ENCODE measurements around the gene CYP3A7.

CYP3A7 gene

DNA sequence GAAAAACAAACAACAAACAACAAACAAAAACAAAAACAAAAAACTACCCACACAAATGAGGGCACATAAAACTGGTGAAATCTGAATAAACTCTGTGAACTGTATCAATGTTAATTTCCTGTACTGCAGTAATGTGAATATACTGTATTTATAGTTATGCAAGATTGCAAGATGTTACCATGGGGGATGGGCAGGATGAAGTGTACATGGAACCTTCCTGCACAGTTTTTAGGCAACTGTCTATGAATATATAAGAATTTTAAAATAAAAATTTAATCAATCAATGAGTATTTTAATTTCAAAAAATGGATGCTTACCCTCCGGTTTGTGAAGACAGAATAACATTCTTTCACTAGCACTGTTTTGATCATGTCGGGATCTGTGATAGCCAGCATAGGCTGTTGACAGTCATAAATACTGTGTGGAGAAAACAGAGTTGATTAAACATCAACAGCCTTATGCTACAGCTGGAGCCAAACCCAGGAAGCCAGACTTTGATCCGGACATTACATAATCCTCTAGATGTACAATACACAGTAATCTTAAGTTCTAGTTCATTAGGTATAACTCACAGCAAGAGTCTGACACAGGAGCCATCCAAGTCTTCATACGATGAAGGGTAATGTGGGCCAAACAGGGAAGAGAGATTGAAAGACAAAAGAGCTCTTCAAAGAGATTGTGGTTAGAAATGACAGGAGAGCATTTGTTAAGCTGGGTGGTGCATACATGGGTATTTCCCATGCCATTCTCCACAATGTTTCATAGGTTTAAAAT lies 14.8 kb downstream of the CYP3A7 start:
- H2AFZ ChIP-seq (ENCODE audit: low read depth, low read length) = no peak overlapping the region
- H3K27ac ChIP-seq (ENCODE audit: low read length) = no peak overlapping the region
- H3K4me2 ChIP-seq (ENCODE audit: low read length) = no peak overlapping the region

GRCh38 chr7:99713995-99714570 lies 20.9 kb downstream of the CYP3A7 start:
- Histone ChIP-seq H3K79me2 (ENCODE audit: low read length) (no peaks in the 10 kb centered on the region), H3K27me3 (ENCODE audit: low read depth, low read length) (no peaks in the 10 kb centered on the region; the same call in 1 of the 2 replicates), H3K36me3 (replicated peaks; ENCODE audit: low read depth, low read length) (no peaks in the 10 kb centered on the region), H2AFZ (ENCODE audit: low read depth, low read length) (no peak overlapping the region), H3K27ac (ENCODE audit: low read length) (no peak overlapping the region), H3K9ac (ENCODE audit: low read length) (no peak overlapping the region), H3K9me3 (ENCODE audit: insufficient read depth, low read length) (no peaks in the 10 kb centered on the region), H3K4me1 (ENCODE audit: low read length) (no peaks in the 10 kb centered on the region), H3K4me2 (ENCODE audit: low read length) (no peak overlapping the region), H4K20me1 (ENCODE audit: insufficient read depth, low read length) (no peaks in the 10 kb centered on the region), H3K4me3 (ENCODE audit: low read length) (no peak overlapping the region)
- TF ChIP-seq CTCF (IDR thresholded peaks at IDR 0.05; ENCODE audit: low read depth, low read length) = no peak
- TF ChIP-seq EZH2phosphoT487 (IDR thresholded peaks at IDR 0.05; ENCODE audit: low read depth) = no peak

More for the DNA sequence above, 14.8 kb downstream of the CYP3A7 start:
- Histone ChIP-seq H3K9me3 (ENCODE audit: insufficient read depth, low read length) (no peaks in the 10 kb centered on the region), H3K27me3 (ENCODE audit: low read depth, low read length) (no peaks in the 10 kb centered on the region; the same call in none of the 2 replicates), H3K36me3 (replicated peaks; ENCODE audit: low read depth, low read length) (no peaks in the 10 kb centered on the region), H4K20me1 (ENCODE audit: insufficient read depth, low read length) (no peaks in the 10 kb centered on the region), H3K4me1 (ENCODE audit: low read length) (no peaks in the 10 kb centered on the region), H3K79me2 (ENCODE audit: low read length) (no peaks in the 10 kb centered on the region), H3K4me3 (ENCODE audit: low read length) (no peak overlapping the region), H3K9ac (ENCODE audit: low read length) (no peak overlapping the region)
- TF ChIP-seq EZH2phosphoT487 (IDR thresholded peaks at IDR 0.05; ENCODE audit: low read depth) (no peak), CTCF (IDR thresholded peaks at IDR 0.05; ENCODE audit: low read depth, low read length) (no peak)

DNA sequence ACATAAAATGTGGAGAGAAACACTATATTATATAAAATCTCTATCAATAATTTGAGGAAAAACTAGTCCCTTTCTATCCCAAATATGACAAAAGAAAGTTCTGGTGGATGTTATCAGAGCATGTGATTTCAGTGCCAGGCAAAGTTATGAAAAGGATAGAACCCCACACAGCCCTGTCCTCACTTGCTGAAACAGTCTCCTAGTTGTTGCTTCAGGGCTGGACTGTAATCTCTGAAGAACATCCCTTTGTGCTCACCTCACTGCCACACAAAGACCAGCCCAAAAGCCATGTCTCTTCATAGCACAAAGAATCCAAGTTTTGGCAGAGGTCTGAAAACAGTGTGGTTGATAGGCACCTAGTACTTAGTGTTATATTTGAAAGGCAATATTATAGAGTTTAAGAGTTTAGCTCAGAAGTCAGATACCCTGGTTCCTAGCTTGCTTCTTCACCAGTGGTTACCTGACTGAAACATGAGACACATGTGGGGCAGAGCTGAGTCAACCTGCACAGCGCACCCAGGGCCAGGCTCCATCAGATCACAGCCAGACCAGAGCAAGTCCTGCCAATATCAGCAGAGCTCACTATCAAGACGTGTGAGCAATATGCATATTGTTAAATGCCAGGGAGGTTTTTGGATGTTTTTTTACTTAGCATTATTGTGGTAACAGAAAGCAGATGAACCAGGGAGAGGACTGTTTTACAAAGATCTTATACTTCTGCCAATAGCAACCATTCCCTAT lies 25.0 kb downstream of the CYP3A7 start:
- Histone ChIP-seq H3K9ac (ENCODE audit: low read length) (no peak overlapping the region), H3K27ac (ENCODE audit: low read length) (no peak overlapping the region), H2AFZ (ENCODE audit: low read depth, low read length) (no peak overlapping the region), H3K4me1 (ENCODE audit: low read length) (no peaks in the 10 kb centered on the region), H3K9me3 (ENCODE audit: insufficient read depth, low read length) (no peaks in the 10 kb centered on the region), H4K20me1 (ENCODE audit: insufficient read depth, low read length) (no peaks in the 10 kb centered on the region), H3K79me2 (ENCODE audit: low read length) (no peaks in the 10 kb centered on the region), H3K27me3 (ENCODE audit: low read depth, low read length) (no peaks in the 10 kb centered on the region), H3K4me3 (ENCODE audit: low read length) (no peak overlapping the region), H3K36me3 (replicated peaks; ENCODE audit: low read depth, low read length) (no peaks in the 10 kb centered on the region), H3K4me2 (ENCODE audit: low read length) (no peak overlapping the region)
- no peak for TF ChIP-seq EZH2phosphoT487 (IDR thresholded peaks at IDR 0.05; ENCODE audit: low read depth)
- TF ChIP-seq CTCF (IDR thresholded peaks at IDR 0.05; ENCODE audit: low read depth, low read length) = no peak

GRCh38 chr7:99709260-99709659 lies 25.7 kb downstream of the CYP3A7 start:
- Histone ChIP-seq H3K9ac (ENCODE audit: low read length) (no peak overlapping the region), H2AFZ (ENCODE audit: low read depth, low read length) (no peak overlapping the region), H3K27ac (ENCODE audit: low read length) (no peak overlapping the region), H4K20me1 (ENCODE audit: insufficient read depth, low read length) (no peaks in the 10 kb centered on the region), H3K4me1 (ENCODE audit: low read length) (no peaks in the 10 kb centered on the region), H3K27me3 (ENCODE audit: low read depth, low read length) (no peaks in the 10 kb centered on the region), H3K4me2 (ENCODE audit: low read length) (no peak overlapping the region), H3K79me2 (ENCODE audit: low read length) (no peaks in the 10 kb centered on the region), H3K4me3 (ENCODE audit: low read length) (no peak overlapping the region), H3K9me3 (ENCODE audit: insufficient read depth, low read length) (no peaks in the 10 kb centered on the region), H3K36me3 (replicated peaks; ENCODE audit: low read depth, low read length) (no peaks in the 10 kb centered on the region)
- no peak for TF ChIP-seq CTCF (IDR thresholded peaks at IDR 0.05; ENCODE audit: low read depth, low read length)
- no peak for TF ChIP-seq EZH2phosphoT487 (IDR thresholded peaks at IDR 0.05; ENCODE audit: low read depth)

Data from OCI-LY3 (cell line).